H1 (cell line): Measurements from ENCODE around the gene MEMO1. TPM values are rescaled to one million over a fixed set of nuclear protein-coding genes. Genes with fewer than 3 reads are reported as not detected.

Experiments used
- CTCF ChIA-PET: fragments of 300-600 bp; sonication (Branson Sonifier 250); formaldehyde crosslinking; loops from one replicate; lab custom pipeline; 2021; ENCODE audit not compliant: partially characterized antibody; lab: Charles Lee
- POLR2A ChIA-PET: fragments of 300-600 bp; sonication (Branson Sonifier 250); formaldehyde crosslinking; loops from one replicate; lab custom pipeline; 2021; ENCODE audit warnings: inconsistent platforms; ENCODE audit not compliant: partially characterized antibody; lab: Charles Lee
- DNase-seq, 2 experiments: peaks; one replicate each; pipeline versions ENCODE4 v3.0.0 to v3.0.0-alpha.2; 2010 to 2022; ENCODE audit warnings: low spot score in 2 of 2, low read depth in 1 of 2, mixed read lengths in 1 of 2
- FAIRE-seq: peaks from 2 replicates; lab custom pipeline; 2011; peaks lifted over from hg19 to GRCh38; lab: Jason Lieb, UNC
- H2AFZ ChIP-seq: 2 replicates; pipeline ENCODE4 v1.8.1; 2012; ENCODE audit warnings: low read length, inconsistent platforms
- H2AK5ac ChIP-seq: 2 replicates; pipeline ENCODE4 v1.6.1; 2013; ENCODE audit warnings: low read depth, low read length
- H2BK120ac ChIP-seq: replicated peaks from 2 replicates; pipeline ENCODE3; 2013; ENCODE audit warnings: low read depth, low read length, inconsistent platforms
- H2BK12ac ChIP-seq: 2 replicates; pipeline ENCODE4 v1.6.1; 2013; ENCODE audit warnings: low read depth, low read length
- H2BK15ac ChIP-seq: 2 replicates; pipeline ENCODE4 v1.6.1; 2013; ENCODE audit warnings: low read length
- H2BK20ac ChIP-seq: 2 replicates; pipeline ENCODE4 v1.6.1; 2013; ENCODE audit warnings: low read length
- H2BK5ac ChIP-seq: 2 replicates; pipeline ENCODE4 v1.6.1; 2013; ENCODE audit warnings: low read depth, low read length
- H3K14ac ChIP-seq: 2 replicates; pipeline ENCODE4 v1.6.1; 2013; ENCODE audit warnings: inconsistent platforms; ENCODE audit not compliant: insufficient read length
- H3K18ac ChIP-seq: 2 replicates; pipeline ENCODE4 v1.6.1; 2013; ENCODE audit warnings: low read length; ENCODE audit errors: extremely low read depth
- H3K23ac ChIP-seq: 2 replicates; pipeline ENCODE4 v1.6.1; 2013; ENCODE audit warnings: inconsistent platforms; ENCODE audit not compliant: insufficient read length
- H3K23me2 ChIP-seq: 2 replicates; pipeline ENCODE4 v1.6.1; 2013; ENCODE audit warnings: low read depth, low read length
- H3K27ac ChIP-seq: 2 replicates; pipeline ENCODE4 v1.6.1; 2011; ENCODE audit warnings: low read depth, low read length, inconsistent platforms
- H3K27me3 ChIP-seq, 4 experiments: replicated peaks in 1 of 4; 1 replicate in 1 of 4; 2 replicates in 3 of 4; pipeline versions ENCODE4 v1.6.1 to v1.8.1; 2011 to 2013; ENCODE audit warnings: low read length in 3 of 4, mild to moderate bottlenecking in 3 of 4, inconsistent platforms in 2 of 4, mixed read lengths in 2 of 4, moderate library complexity in 1 of 4; ENCODE audit not compliant: control insufficient read depth in 3 of 4, insufficient read depth in 3 of 4; ENCODE audit errors: extremely low read depth in 1 of 4
- H3K36me3 ChIP-seq, 4 experiments: 2 replicates each; pipeline versions ENCODE4 v1.6.1 to v1.8.1; 2011 to 2013; ENCODE audit warnings: mild to moderate bottlenecking in 4 of 4, low read length in 3 of 4, moderate library complexity in 2 of 4, control low read depth in 1 of 4, inconsistent platforms in 1 of 4; ENCODE audit not compliant: insufficient read depth in 4 of 4, control insufficient read depth in 2 of 4
- H3K4ac ChIP-seq: replicated peaks from 2 replicates; pipeline ENCODE3; 2013; ENCODE audit warnings: low read length, low read depth, mixed read lengths, inconsistent platforms; ENCODE audit not compliant: insufficient read length
- H3K4me1 ChIP-seq, 4 experiments: replicated peaks in 1 of 4; 1 replicate in 1 of 4; 2 replicates in 3 of 4; pipeline versions ENCODE4 v1.6.1 to v1.8.1; 2011 to 2013; ENCODE audit warnings: low read length in 3 of 4, inconsistent platforms in 2 of 4, mixed read lengths in 1 of 4; ENCODE audit not compliant: insufficient read depth in 4 of 4, control insufficient read depth in 3 of 4
- H3K4me2 ChIP-seq, 2 experiments: 2 replicates each; pipeline versions ENCODE4 v1.6.1 to v1.8.1; 2011 to 2013; ENCODE audit warnings: low read depth in 2 of 2, low read length in 2 of 2, control low read depth in 1 of 2, inconsistent platforms in 1 of 2, mild to moderate bottlenecking in 1 of 2; ENCODE audit not compliant: insufficient read depth in 1 of 2
- H3K4me3 ChIP-seq, 4 experiments: fragments of 200-600, 300-600 bp in 1 of 4; sonication (generic), shearing (Covaris generic), sonication (Bioruptor Twin) in 1 of 4; 2 replicates each; pipeline versions ENCODE4 v1.5.1 to v1.8.1; 2011 to 2016; ENCODE audit warnings: low read length in 4 of 4, low read depth in 3 of 4, control low read depth in 2 of 4, inconsistent platforms in 2 of 4, mild to moderate bottlenecking in 2 of 4, mixed read lengths in 1 of 4, moderate library complexity in 1 of 4; ENCODE audit not compliant: insufficient read depth in 2 of 4; ENCODE audit errors: extremely low read depth in 1 of 4
- H3K56ac ChIP-seq: replicated peaks from 2 replicates; pipeline ENCODE3; 2013; ENCODE audit warnings: low read depth, mild to moderate bottlenecking, mixed read lengths, low read length, inconsistent platforms; ENCODE audit not compliant: insufficient read length
- H3K79me1 ChIP-seq: 2 replicates; pipeline ENCODE4 v1.6.1; 2013; ENCODE audit warnings: low read depth, low read length, control low read depth
- H3K79me2 ChIP-seq, 2 experiments: 2 replicates each; pipeline versions ENCODE4 v1.6.1 to v1.8.1; 2012 to 2013; ENCODE audit warnings: low read length in 2 of 2, mild to moderate bottlenecking in 2 of 2, inconsistent platforms in 1 of 2; ENCODE audit not compliant: insufficient read depth in 2 of 2, control insufficient read depth in 1 of 2
- H3K9ac ChIP-seq, 4 experiments: replicated peaks in 1 of 4; 1 replicate in 1 of 4; 2 replicates in 3 of 4; pipeline versions ENCODE4 v1.6.1 to v1.8.1; 2011 to 2013; ENCODE audit warnings: low read depth in 3 of 4, low read length in 3 of 4, control low read depth in 2 of 4, mild to moderate bottlenecking in 2 of 4, moderate library complexity in 2 of 4, inconsistent platforms in 1 of 4; ENCODE audit errors: extremely low read depth in 1 of 4
- H3K9me3 ChIP-seq, 2 experiments: 2 replicates each; pipeline versions ENCODE4 v1.6.1 to v1.8.1; 2012 to 2013; ENCODE audit warnings: mild to moderate bottlenecking in 2 of 2, moderate library complexity in 2 of 2, control low read depth in 1 of 2, inconsistent platforms in 1 of 2, low read depth in 1 of 2, low read length in 1 of 2, mixed read lengths in 1 of 2; ENCODE audit not compliant: insufficient read depth in 2 of 2
- H4K20me1 ChIP-seq, 2 experiments: replicated peaks in 1 of 2; 2 replicates each; pipeline versions ENCODE3 to v1.8.1; 2011 to 2013; ENCODE audit warnings: inconsistent platforms in 2 of 2, low read length in 2 of 2, mild to moderate bottlenecking in 1 of 2; ENCODE audit not compliant: insufficient read depth in 2 of 2, control insufficient read depth in 1 of 2
- H4K5ac ChIP-seq: 2 replicates; pipeline ENCODE4 v1.6.1; 2013; ENCODE audit warnings: low read length, low read depth, mixed read lengths, inconsistent platforms; ENCODE audit not compliant: insufficient read length
- H4K8ac ChIP-seq: 2 replicates; pipeline ENCODE4 v1.8.0; 2013; ENCODE audit warnings: mild to moderate bottlenecking, moderate library complexity, low read length, inconsistent platforms; ENCODE audit not compliant: insufficient read depth; ENCODE audit errors: extremely low read depth
- H4K91ac ChIP-seq: replicated peaks from 2 replicates; pipeline ENCODE3; 2013; ENCODE audit warnings: low read length, mixed read lengths, inconsistent platforms; ENCODE audit not compliant: insufficient read length
- ASH2L ChIP-seq: fragments of 200-600, 300-600 bp; sonication (generic); IDR thresholded peaks from one replicate; pipeline ENCODE4 v1.7.1; 2017; ENCODE audit warnings: low read length
- JUN ChIP-seq: IDR thresholded peaks from 2 replicates; pipeline ENCODE4 v1.6.1; 2011; ENCODE audit warnings: low read depth, mild to moderate bottlenecking, improper control_type of control experiment, low read length
- JUND ChIP-seq: IDR thresholded peaks from 2 replicates; pipeline ENCODE4 v1.6.1; 2011; ENCODE audit warnings: mild to moderate bottlenecking, improper control_type of control experiment, low read length
- SP1 ChIP-seq: IDR thresholded peaks from 2 replicates; pipeline ENCODE4 v1.6.1; 2011; ENCODE audit warnings: low read depth, low read length
- TEAD4 ChIP-seq: IDR thresholded peaks from 2 replicates; pipeline ENCODE4 v1.6.1; 2012; ENCODE audit warnings: low read depth, low read length, inconsistent platforms, mixed read lengths
- WGBS, 2 experiments: shearing (Covaris generic) in 1 of 2; methylation state at CpG; one replicate each; pipeline versions ENCODE4 v1.1.6 to v1.1.7; 2013 to 2015; ENCODE audit warnings: low lambda C conversion rate in 2 of 2, mixed read lengths in 2 of 2, inconsistent platforms in 1 of 2, low coverage in 1 of 2, missing lambda C conversion rate in 1 of 2; ENCODE audit not compliant: insufficient replicate concordance in 2 of 2, insufficient coverage in 1 of 2, insufficient read length in 1 of 2; ENCODE audit errors: extremely low coverage in 1 of 2, missing lambda C conversion rate in 1 of 2; 5-methylcytosine and 5-hydroxymethylcytosine counted together
- polyA plus RNA-seq, 7 experiments: library from polyadenylated mRNA; depleted of rRNA in 3 of 7; stranded (reverse) in 5 of 7; unstranded in 2 of 7; fragments of >200 nt in 5 of 7; fragments of 200-250 nt in 2 of 7; gene quantifications; 1 replicate in 5 of 7; 2 replicates in 1 of 7; 4 replicates in 1 of 7; pipeline versions ENCODE4 v1.2.1 to v1.2.3, GENCODE V29; 2011 to 2013; ENCODE audit warnings: missing spikeins in 2 of 7, mixed read lengths in 2 of 7
- total RNA-seq: library from RNA; stranded (reverse); fragmentation: NEBNext Ultra II Directional; extraction: Animal tissue kit (Norgen Biotek cat#: 25700); gene quantifications from 2 replicates; pipeline ENCODE4 v1.2.1, GENCODE V29; 2021
- TF ChIP-seq, protein P1 (sequence below): IDR thresholded peaks from 2 replicates; pipeline ENCODE4 v1.6.1; 2012; ENCODE audit warnings: inconsistent platforms

Gene MEMO1
- total and polyA plus RNA-seq, 2 of the 8 experiments (the other 6 are each of a cell fraction or from before 2014, with no cell fraction given), result 26.9 to 54.7 TPM

DNA sequence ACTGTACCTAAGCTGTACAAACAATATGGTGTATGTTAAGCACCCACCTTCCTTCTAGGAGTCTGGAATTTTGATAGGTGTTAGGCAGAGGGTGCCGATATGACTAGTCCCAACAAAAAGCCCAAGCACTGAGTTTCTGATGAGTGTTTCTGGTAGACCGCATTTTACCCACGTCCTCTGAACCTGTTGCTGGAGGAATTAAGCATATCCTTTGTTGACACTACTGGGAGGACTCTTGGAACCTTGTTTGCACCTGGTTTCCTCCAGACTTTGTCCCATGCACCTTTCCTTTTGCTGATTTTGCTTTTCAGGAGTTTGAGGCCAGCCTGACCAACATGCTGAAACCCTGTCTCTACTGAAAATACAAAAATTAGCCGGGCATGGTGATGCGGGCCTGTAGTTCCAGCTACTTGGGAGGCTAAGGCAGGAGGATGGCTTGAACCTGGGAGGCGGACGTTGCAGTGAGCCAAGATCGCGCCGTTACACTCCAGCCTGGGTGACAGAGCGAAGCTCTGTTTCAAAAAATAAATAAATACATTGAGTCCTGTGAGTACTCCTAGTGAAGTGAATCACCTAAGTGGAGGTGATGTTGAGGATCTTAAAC is 41.1 kb upstream of the MEMO1 start:
- H2AFZ ChIP-seq, result no peak overlapping the region
- no peak overlapping the region for H2BK5ac ChIP-seq
- no peaks in the 10 kb centered on the region for H3K27me3 ChIP-seq
- POLR2A ChIA-PET, result interaction anchor here (0.8 to 1.9 kb wide), 4 partner anchors 12 to 29 kb away, joined by 3 to 10 read pairs (median 4); partner anchors contain the start of genes DPY30 and SPAST
- CTCF ChIA-PET, result interaction anchor here (0.6 to 1.2 kb wide), 2 partner anchors 9 to 10 kb away, joined by 3 to 6 read pairs; no protein-coding TSS in a partner anchor
- DNase-seq (no peak), FAIRE-seq (no peak)
- H3K9me3 ChIP-seq, result no peaks in the 10 kb centered on the region
- no peak overlapping the region for H4K8ac ChIP-seq
- no peak overlapping the region for H2BK120ac ChIP-seq
- H2BK20ac ChIP-seq, result no peak overlapping the region
- H3K4me1 ChIP-seq, result no peaks in the 10 kb centered on the region
- no peak overlapping the region for H3K9ac ChIP-seq
- no peaks in the 10 kb centered on the region for H3K23me2 ChIP-seq
- no peak overlapping the region for H3K4me2 ChIP-seq
- no peak overlapping the region for H3K14ac ChIP-seq
- no peak overlapping the region for H3K4ac ChIP-seq
- 95% methylated on average over 11 of the region's 11 CpGs; no CpG with 5 or more reads in 1 of the 2 experiments for WGBS, 2 experiments
- H3K79me1 ChIP-seq, result no peaks in the 10 kb centered on the region
- no peaks in the 10 kb centered on the region for H4K20me1 ChIP-seq
- no peak overlapping the region for H3K23ac ChIP-seq
- H3K27ac ChIP-seq, result no peak overlapping the region
- H3K79me2 ChIP-seq, result no peaks in the 10 kb centered on the region
- H3K36me3 ChIP-seq, result no peaks in the 10 kb centered on the region
- H3K18ac ChIP-seq, result no peak overlapping the region
- no peak overlapping the region for H3K4me3 ChIP-seq
- H2BK15ac ChIP-seq, result no peak overlapping the region
- no peak overlapping the region for H3K56ac ChIP-seq
- H2BK12ac ChIP-seq, result no peak overlapping the region
- no peak overlapping the region for H2AK5ac ChIP-seq
- H4K91ac ChIP-seq, result no peak overlapping the region
- H4K5ac ChIP-seq, result no peak overlapping the region
- TF ChIP-seq TEAD4 (no peak), JUND (no peak), SP1 (no peak), JUN (no peak), ASH2L (no peak)
- TF ChIP-seq, protein P1, sequence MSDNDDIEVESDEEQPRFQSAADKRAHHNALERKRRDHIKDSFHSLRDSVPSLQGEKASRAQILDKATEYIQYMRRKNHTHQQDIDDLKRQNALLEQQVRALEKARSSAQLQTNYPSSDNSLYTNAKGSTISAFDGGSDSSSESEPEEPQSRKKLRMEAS, result no peak
